HG03442 (cell line): ENCODE results near the gene ITPK1.
A peak's percentile ranks its signal among the peaks of the same experiment; 100 is the strongest.

ENCODE experiments used
- ATAC-seq: cut with Tn5 transposase; IDR thresholded peaks from one replicate; pipeline ENCODE4 v1.9.1; 2021; ENCODE audit warnings: mild to moderate bottlenecking, moderate library complexity; ENCODE audit not compliant: unreplicated experiment

ITPK1 gene

DNA sequence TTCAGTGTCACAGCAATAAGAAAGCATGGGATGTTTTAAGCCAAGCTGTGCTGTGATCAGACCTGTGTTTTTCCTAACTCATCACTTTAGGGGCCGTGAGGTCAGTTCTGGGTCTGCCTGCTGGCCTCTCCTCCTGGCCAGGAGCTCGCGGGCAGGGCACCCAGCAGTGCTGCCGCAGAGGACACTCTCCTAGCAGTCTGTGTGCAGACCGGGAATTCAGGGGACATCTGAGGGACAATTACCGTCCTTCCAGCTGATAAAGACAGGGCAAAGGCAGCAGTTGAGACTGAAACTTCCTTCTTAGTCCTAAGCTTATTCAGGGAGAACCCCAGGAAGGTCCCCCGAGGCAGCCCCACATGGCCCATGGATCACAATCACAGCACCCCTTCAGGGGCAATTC lies 103.2 kb downstream of the ITPK1 start:
- no peak for ATAC-seq

DNA sequence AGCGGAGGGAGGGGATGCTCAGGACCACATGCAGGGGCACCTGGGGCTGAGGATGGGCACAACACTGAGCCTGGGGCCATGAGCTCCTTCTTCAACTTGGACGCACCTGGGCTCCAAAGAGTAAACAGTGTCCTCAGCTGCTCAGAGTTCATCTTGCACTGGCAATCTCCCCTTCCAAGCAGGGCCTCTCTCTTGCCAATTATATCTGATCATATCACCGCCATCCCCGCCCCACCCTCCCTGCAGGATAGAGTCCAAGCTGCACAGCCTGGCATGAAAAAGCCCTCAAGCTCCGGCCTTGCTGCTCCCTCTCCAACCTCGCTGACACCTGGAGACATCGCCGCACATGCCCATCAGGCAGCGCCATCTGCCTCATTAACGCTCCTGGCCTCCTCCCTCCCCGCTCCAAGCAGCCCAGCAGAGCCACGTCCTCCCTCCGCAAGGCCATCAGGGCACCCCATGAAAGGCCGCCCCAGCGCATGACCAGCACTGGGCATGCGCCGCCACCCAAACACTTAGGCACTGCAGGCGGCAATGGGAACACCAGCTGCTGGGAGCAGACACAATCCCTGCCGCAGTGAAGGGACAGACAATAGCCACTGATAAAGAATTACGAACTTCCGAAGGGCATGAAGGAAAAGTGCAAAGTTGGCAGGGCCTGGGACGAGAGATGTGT lies 103.9 kb downstream of the ITPK1 start:
- no peak for ATAC-seq

DNA sequence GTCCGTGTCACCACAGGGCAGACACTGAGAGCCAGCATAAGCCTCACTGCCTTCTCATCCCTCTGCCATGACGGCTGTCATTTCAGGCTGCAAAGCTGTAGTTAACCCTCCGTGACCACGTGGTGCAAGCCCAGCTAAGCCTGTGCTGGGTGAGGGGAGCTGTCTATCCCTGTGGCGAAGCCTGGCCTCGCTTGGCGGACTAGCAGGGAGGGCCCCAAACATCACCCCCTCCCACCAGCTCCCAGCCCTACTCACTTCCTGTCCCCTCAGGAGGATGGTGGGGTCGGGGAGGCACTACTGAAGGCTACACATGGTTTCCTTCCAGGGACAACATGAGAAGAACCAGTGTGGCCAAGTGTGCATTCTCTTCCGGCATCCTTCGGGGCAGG lies 104.6 kb downstream of the ITPK1 start:
- no peak for ATAC-seq

DNA sequence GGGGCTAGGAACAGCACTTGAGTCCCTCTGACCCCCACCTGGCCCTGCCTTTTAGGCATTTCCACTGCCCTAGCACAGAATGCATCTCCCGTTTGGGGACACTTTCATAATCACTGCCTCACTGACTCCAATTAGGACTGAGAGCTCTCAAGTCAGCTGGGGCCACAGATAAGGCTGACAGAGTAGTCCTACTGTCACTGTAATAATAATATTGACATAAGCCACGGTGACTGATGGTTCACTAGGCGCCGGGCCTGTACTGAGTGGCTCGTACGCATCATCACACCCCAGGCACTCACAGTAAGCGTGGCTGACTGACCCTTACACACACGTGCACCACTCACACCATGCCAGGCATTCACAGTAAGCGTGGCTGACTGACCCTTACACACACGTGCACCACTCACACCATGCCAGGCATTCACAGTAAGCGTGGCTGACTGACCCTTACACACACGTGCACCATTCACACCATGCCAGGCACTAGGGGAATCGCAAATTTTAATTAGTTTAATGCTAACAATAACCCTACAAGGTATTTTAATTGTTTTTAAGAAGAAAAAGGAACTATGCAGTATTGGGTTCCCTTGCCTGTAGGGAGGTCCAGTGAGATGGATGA lies 105.1 kb downstream of the ITPK1 start:
- no peak for ATAC-seq

DNA sequence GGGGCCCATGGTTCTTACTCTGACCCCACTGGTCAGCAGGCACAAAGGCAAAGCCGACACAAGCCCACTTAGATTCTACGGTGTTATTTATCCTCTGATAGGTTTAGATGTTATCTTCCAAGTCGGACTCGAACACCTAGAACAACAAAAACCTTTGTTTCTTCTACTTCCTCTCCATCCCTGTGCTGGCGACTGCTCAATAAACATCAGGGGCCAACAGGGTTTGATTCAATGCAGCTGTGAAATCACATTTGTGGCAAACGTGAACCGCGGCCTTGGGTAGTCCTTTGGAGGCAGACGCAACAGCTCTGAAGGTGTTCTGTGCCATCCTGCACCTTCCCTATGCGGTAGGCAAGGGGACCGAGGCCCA lies 105.6 kb downstream of the ITPK1 start:
- no peak for ATAC-seq

DNA sequence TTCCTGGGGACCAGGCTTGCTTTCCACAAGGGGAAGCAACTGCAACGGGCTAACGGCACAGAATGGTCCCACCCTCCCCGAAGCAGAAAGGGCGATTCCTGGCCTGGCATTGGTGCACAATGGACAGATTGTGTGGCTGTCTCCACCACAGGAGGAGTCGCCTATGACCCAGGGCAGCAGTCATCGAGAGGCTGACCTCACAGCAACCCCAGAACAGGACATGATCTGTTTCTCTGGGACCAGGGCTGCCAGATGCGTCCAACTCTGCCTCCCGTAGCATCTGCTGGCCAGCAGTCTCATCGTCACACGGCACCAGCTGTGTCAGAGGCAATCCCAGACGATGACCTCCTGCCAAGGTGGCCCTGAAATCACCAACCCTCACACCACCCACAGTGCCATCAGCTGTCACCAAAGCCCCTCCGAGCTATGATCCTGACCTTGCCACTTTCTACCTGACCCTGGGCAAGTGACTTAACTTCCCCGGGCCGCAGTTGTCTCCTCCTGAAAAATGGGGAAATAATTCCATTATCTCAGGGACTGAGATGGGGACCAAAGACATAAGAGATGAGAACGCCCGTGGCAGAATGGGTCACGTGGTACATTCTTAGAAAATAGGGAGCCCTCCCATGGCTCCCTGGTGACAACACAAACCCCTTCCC lies 106.1 kb downstream of the ITPK1 start:
- no peak for ATAC-seq

DNA sequence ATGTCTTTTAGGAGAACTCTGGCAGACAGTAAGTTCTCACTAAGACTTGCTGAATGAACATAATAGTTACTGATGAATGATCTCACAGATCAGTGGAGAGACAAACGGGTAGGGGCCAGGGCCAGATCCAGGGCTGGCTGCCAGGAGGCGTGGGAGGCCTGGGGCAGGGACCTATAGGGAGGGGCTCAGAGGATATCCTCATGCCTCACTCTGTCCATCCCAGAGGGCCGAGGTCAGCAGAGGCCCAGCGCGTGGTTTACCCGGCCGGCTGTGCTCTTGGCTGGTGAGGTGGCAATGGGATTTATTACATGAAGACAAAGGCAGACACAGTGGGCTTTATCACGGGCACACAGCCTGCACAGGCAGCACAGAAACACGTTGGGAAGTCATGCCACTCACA lies 107.3 kb downstream of the ITPK1 start:
- ATAC-seq: no peak

DNA sequence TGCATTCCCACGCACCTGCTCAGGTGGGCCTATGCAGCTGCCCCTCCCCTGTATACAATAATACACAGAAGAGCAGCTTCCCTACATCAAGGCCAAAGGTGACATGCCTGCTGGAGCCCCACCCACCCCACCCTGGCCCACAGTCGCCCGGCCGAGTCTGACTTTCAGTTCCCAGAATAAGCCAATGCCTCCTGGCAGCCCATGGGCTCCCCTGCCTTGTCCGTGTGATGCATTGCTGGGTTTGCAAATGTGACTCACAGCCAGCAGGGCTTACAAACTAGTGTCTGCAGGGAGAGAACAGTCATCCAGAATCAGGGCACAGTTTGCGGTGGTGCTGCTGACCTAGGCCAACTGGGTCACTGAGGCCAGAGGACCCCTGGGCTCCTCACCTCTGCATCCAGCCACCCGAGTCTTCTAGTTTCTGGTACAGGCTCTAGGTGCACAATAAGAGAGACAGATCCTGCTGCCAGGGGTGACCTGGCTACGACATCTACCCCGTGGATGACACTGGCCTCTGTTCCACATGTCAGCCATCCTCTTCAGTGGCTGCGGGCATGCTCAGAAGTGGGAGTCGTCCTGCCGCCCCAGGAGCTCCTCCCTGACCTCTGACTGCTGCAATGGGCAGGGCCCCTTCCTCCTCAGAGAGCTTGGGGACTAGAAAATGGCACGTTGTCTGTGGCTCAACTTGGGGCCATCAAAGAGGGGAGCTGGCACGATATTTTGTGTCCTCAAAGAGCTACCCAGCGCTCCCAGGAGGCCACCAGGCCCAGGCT lies 108.3 kb downstream of the ITPK1 start:
- ATAC-seq: peak; percentile 60

DNA sequence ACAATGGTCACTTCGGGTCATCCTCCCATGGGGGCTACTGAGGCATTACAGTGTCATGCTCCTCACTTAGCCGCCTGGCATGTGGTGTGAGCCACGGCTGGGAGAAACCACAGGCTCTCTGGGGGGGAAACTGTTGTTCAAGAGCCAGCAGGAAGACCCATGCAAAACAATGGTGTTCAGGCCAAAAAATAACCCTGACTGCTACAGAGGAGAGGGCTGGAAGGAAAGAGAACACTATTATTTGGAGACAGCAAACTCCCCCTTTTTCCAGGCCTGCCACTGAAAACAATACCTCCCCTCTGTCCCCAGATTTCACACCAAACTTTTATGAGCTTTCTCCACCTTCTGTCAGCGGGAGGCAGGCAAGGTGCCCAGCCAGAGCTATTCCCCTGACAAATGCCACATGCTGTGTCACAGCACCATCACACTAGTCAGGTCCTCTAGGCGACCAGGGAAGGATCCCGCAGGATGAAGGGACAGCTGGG lies 109.1 kb downstream of the ITPK1 start:
- no peak for ATAC-seq

DNA sequence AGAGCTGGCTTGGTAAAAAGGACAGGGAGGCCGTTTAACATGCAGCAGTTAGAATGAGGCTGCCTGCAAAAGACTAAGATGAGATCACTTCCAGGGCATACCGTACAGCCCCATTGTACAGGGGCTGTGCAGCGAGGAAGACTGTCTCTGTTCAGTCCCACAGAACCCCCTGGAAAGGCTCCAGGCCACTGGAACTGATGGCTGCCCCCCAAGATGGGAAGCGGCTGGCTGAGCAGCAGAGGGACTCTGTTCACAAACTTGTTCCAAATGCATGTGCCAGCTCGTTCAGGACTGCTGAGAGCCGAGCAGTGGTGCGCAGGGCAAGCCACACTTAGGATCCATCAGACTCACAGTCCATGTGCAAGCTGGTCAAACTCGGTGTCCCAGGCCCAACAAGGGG lies 109.9 kb downstream of the ITPK1 start:
- no peak for ATAC-seq

DNA sequence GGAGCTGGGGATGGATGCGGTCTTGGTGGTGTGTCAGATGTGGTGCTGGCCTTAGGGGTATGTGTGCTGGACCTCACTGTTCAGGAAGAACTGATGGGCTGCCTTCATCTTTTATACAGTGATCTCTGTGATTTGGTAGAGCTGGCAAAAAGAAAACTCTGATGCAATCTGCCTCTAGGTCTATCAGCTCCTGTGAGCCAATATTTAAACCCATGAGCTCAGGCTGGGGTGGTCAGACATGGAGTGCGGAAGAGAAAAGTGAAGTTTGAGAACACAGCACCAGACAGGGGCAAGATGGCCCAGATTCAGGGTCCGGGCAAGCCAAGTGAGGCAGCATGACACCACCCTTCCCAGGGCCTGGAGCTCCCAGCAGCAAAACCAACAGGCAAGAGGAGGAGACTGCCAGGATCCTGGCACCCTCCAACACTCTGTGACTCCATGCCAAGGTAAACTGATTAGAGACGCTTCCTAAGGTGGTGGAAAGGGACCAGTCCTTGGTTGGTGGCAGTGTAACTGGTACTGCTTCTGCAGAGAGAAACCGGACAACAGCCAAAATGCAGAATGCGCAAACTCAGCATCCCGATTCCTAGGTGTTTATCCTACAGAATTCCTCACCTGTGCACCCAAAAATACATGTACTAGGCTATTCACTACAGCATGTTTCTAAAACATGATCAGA lies 110.5 kb downstream of the ITPK1 start:
- ATAC-seq: no peak

DNA sequence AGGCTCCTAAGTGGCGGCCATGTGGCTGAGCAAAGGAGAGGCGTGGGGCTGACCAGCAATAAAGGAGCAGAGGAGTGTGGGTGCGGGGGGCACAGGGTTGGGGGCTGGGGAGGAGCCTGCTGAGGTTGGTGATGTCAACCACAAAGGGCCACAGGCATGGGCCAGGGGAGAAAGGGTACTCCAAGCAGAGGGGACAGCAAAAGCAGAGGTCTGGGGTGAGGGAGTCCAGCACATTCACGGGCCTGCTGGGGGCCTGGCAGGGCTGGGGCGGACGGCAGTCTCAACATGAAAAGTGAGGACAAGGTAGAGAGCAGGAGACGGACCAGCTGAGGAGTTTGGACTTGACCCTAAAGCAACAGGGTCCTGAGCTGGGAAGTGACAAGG lies 111.0 kb downstream of the ITPK1 start:
- no peak for ATAC-seq

DNA sequence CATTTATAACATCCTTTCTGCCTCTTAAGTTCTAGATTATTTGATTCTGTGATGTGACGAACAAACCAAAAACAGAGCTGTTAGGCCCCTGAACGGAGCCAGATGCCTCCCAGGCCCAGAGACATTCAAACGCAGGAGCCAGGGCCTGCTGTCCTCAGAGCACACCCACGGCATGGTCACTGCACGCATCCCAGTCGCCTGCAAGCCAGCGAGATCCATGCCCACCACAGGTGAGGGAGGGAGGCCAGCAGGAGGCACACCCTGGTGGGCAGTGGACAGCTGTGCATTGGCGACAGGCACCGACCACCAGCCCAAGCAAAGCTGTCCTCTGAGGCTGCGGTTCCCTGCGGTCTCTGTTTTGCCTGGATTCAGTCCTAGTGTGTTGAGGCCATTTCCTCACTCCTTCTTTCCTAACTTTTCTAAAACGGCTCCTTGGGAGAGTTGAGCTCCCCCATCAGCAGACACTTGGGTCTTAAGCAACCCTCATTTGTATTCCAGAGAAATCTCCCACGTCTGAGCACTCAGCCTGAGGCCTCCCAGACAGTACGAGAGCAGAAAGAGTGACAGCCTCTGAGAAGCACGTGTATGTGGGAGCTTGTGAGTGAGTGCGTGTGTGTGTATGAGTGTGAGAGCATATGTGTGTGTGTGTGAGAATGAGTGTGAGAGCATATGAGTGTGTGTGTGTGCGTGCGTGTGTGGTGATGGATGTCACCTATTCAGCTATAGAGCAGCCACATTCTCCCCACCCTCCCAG lies 111.6 kb downstream of the ITPK1 start:
- no peak for ATAC-seq

DNA sequence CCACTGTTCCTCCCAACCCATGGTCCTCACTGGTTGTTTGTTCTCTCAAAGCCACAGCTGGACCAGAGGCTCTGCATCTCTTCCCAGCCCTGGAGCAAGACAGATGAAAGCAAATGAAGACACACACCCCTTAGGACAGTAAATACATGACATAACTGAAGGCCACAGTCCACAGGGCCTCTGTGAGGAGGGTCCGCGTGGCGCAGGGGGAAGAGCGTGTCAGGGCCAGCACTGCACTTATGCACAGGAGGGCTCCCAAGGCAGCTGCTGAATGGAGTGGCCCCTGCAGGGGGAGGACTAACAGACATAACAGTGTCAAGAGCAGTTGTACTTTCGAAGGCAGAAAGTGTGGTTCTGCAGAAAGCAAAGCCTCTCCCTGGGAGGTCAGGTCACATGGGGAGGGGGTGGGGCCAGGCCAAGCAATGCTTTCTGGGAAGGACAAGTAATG lies 112.8 kb downstream of the ITPK1 start:
- no peak for ATAC-seq

DNA sequence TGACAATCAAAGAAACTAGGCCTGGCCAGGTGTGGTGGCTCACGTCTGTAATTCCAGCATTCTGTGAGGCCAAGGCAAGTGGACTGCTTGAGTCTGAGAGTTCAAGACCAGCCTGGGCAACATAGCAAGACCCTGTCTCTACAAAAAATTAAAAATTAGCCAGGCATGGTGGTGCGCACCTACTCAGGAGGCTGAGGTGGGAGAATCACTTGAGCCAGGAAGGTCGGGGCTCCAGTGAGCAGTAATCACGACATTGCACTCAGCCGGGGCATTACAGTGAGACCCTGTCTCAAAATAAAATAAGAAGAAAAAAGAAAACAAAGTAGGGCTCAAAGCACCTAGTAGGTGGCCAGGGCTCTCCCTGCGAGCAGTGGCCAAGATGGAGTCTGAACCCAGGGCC lies 113.7 kb downstream of the ITPK1 start:
- no peak for ATAC-seq

DNA sequence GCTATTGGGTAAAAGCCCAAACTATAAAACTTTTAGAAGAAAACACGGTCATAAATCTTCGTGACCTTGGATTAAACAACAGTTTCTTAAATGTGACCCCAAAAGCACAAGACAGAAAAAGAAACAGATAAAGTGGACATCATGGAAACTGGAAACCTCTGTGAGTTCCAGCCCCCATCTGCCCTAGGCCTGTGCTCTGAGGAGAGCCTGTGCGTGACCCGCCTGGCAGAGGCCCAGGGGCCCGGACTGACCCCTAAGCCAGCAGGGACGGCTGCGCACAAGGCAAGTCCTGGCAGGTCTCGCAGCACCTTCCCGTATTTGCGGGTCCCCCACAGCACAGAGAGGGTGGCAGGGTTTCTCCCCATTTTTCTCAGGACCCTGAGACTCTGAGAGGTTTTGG lies 116.8 kb downstream of the ITPK1 start:
- ATAC-seq: no peak

DNA sequence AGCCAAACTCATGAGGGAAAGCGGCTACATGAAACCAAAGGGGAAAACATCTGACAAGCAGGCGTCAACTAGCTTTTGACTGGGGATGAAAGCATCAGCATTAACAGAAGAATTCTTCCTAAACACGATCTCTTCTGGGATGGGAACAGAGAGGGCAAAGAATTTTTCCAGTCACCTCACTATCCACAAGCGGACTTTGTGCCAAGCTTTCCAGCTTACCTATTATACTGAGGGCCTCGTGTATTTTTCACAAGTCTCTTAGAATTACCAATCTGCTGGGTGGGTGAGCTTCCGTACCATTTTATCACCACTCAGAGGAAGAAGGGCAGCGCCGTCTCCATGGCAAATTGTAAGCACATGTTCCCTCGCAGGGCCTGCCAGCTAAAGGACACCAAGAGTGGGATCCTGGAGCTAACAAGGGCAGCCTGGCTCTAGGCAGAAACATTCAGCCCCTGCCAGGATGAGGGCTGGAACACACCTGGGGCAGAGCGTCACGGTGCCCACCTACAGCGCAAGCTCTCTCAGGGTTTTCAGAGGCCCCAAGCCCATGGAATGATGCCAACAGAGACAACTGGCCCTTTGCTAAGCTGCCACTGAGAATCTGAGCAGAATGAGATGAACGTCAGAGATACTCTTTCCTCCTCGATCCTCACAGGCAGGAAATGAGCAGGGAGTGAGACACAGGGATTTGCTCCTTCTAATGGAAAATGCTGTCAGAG lies 118.2 kb downstream of the ITPK1 start:
- no peak for ATAC-seq

DNA sequence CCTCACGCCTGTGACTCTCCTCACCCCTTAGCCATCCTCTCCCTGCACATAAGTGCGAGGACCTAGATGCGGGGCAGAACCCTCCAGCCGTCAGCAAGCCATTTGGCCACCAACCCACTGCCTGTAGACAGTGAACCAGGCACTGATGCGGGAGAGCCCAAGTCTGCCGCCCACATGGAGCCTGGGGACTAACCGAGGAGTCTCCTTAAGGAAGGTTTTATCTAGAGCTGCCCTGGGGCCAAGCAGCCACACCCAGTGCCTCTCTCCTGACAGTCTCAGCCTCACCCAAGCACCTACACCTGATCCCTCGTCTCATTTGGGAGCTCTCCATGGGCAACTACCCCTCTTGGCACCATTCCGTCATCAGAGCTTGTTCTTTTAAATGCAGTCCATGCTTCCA lies 120.1 kb downstream of the ITPK1 start:
- ATAC-seq: no peak

DNA sequence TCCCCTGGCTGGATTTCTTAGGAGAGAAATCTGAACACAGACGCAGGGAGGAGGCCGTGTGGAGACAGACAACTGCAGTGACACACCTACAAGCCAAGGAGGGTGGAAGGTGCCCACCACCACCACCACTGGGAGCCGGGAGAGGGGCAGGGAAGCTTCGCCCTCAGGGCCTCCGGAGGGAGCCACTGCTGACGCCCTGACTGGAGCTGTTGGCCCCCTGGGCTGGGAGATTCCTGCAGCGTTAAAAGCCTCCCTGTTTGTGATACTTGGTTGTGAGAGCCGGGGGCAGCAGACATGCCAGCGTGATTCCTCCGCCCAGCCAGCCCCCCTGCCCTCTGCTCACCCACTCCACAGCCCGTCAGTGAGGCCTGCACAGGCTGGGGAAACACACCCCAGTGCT lies 120.8 kb downstream of the ITPK1 start:
- ATAC-seq: no peak
